Measurements from ENCODE around the gene ZC3H4. TPM values are rescaled to one million over a fixed set of nuclear protein-coding genes. Genes with fewer than 3 reads are reported as not detected.

ZC3H4 gene
- total and polyA plus RNA-seq, 2 experiments from 2014 or later: 26.7 to 36.9 TPM

- TF ChIP-seq ZNF462 (CRISPR knock-in tag; IDR thresholded peaks at IDR 0.05): no peak
- no peak for TF ChIP-seq REST (IDR thresholded peaks at IDR 0.05; ENCODE audit: unreplicated experiment)
- TF ChIP-seq JUNB (IDR thresholded peaks at IDR 0.05; ENCODE audit: unreplicated experiment): no peak
Observed at GRCh38 chr19:47161876-47162489, 48.4 kb upstream of the ZC3H4 start (continued).

- Histone ChIP-seq H3K27ac (ENCODE audit: low read depth) (peak overlapping the region; percentile 98), H2AFZ (no peak overlapping the region), H3K27me3 (ENCODE audit: insufficient read depth) (no peaks in the 10 kb centered on the region), H3K79me2 (replicated peaks; ENCODE audit: insufficient read depth) (peaks cover 71% of the 10 kb centered on the region), H3K4me3 (no peak overlapping the region), H3K4me2 (peak overlapping the region; percentile 65; the same call in 1 of the 2 replicates), H3F3A (replicated peaks; ENCODE audit: low read depth) (peaks cover 31% of the 10 kb centered on the region), H3K4me1 (ENCODE audit: insufficient read depth) (peaks cover 35% of the 10 kb centered on the region), H3K36me3 (ENCODE audit: insufficient read depth) (peaks cover 41% of the 10 kb centered on the region), H4K20me1 (replicated peaks; ENCODE audit: insufficient read depth) (peaks cover 23% of the 10 kb centered on the region; the same call in 1 of the 2 replicates), H3K9me2 (ENCODE audit: insufficient read depth) (no peaks in the 10 kb centered on the region)
- TF ChIP-seq EZH2 (IDR thresholded peaks at IDR 0.05; ENCODE audit: low read depth, unreplicated experiment): no peak
- TF ChIP-seq JUNB (IDR thresholded peaks at IDR 0.05; ENCODE audit: unreplicated experiment): no peak
- TF ChIP-seq CREB1 (CRISPR knock-in tag; IDR thresholded peaks at IDR 0.05; ENCODE audit: low read depth): no peak
- TF ChIP-seq CTCF (conservative IDR thresholded peaks at IDR 0.05; ENCODE audit: low read depth in 2 of 2): no peak
- TF ChIP-seq EZH2phosphoT487 (IDR thresholded peaks at IDR 0.05; ENCODE audit: unreplicated experiment): no peak
- TF ChIP-seq POLR2AphosphoS5 (IDR thresholded peaks at IDR 0.05; ENCODE audit: low read depth): no peak
- no peak for TF ChIP-seq STAT1 (IDR thresholded peaks at IDR 0.05; ENCODE audit: unreplicated experiment)
- no peak for TF ChIP-seq ETS1 (IDR thresholded peaks at IDR 0.05)
- DNase-seq (ENCODE audit: low spot score) (no peak), ATAC-seq (no peak)
- peak overlapping the region; percentile 32; the same call in 1 of the 3 replicates for H3K4me3 Mint-ChIP-seq
- H3K27ac Mint-ChIP-seq: peak overlapping the region; percentile 98
- peaks cover 81% of the 10 kb centered on the region for H3K36me3 Mint-ChIP-seq (ENCODE audit: low read depth)
- no peaks in the 10 kb centered on the region; the same call in 2 of the 3 replicates for H3K9me3 Mint-ChIP-seq
- H3K27me3 Mint-ChIP-seq (ENCODE audit: insufficient read depth, low read depth, poor library complexity): peaks cover 11% of the 10 kb centered on the region
- H3K4me1 Mint-ChIP-seq: peaks cover 36% of the 10 kb centered on the region
Observed at GRCh38 chr19:47158879-47159503, 45.4 kb upstream of the ZC3H4 start.
